Measurements from ENCODE around the gene PIK3R3.
"Not testable (repeated sequence)": the region's sequence is repeated elsewhere in the genome, so short reads cannot be mapped to it uniquely, and the experiment has no call there.

PIK3R3 gene

GRCh38 chr1:46098027-46098712 is 34.3 kb downstream of the PIK3R3 start:
- DNase-seq (ENCODE audit: extremely low read depth, insufficient read length) = no peak
- no peak overlapping the region for H3K4me3 ChIP-seq (replicated peaks; ENCODE audit: low read depth, low read length)
- H3K27me3 ChIP-seq (replicated peaks; ENCODE audit: control insufficient read depth, insufficient read depth, low read length) = no peaks in the 10 kb centered on the region
- H3K36me3 ChIP-seq (ENCODE audit: control insufficient read depth, insufficient read depth, low read length) = no peaks in the 10 kb centered on the region
- no peak for TF ChIP-seq CTCF (IDR thresholded peaks at IDR 0.05; ENCODE audit: insufficient read depth, low read length, poor library complexity, severe bottlenecking)

- Histone ChIP-seq H3K4me3 (replicated peaks; ENCODE audit: low read depth, low read length) (peak overlapping the region; percentile 10; the same call in 1 of the 2 replicates), H3K36me3 (ENCODE audit: control insufficient read depth, insufficient read depth, low read length) (no peaks in the 10 kb centered on the region), H3K27me3 (replicated peaks; ENCODE audit: control insufficient read depth, insufficient read depth, low read length) (no peaks in the 10 kb centered on the region)
- DNase-seq (ENCODE audit: extremely low read depth, insufficient read length) = no peak
- no peak for TF ChIP-seq CTCF (IDR thresholded peaks at IDR 0.05; ENCODE audit: insufficient read depth, low read length, poor library complexity, severe bottlenecking)
These were observed 35.3 kb downstream of the PIK3R3 start for GRCh38 chr1:46097149-46097472.

GRCh38 chr1:46096269-46097148 is 35.9 kb downstream of the PIK3R3 start:
- Histone ChIP-seq H3K27me3 (replicated peaks; ENCODE audit: control insufficient read depth, insufficient read depth, low read length) (no peaks in the 10 kb centered on the region), H3K4me3 (replicated peaks; ENCODE audit: low read depth, low read length) (peak overlapping the region; percentile 10; the same call in 1 of the 2 replicates), H3K36me3 (ENCODE audit: control insufficient read depth, insufficient read depth, low read length) (no peaks in the 10 kb centered on the region)
- TF ChIP-seq CTCF (IDR thresholded peaks at IDR 0.05; ENCODE audit: insufficient read depth, low read length, poor library complexity, severe bottlenecking) = no peak
- DNase-seq (ENCODE audit: extremely low read depth, insufficient read length) = no peak

- not testable (repeated sequence) for H3K36me3 ChIP-seq (ENCODE audit: control insufficient read depth, insufficient read depth, low read length); H3K4me3 ChIP-seq (replicated peaks; ENCODE audit: low read depth, low read length); H3K27me3 ChIP-seq (replicated peaks; ENCODE audit: control insufficient read depth, insufficient read depth, low read length); DNase-seq (ENCODE audit: extremely low read depth, insufficient read length)
These were observed 37.3 kb downstream of the PIK3R3 start for GRCh38 chr1:46095110-46095509.

GRCh38 chr1:46094471-46095005 is 37.9 kb downstream of the PIK3R3 start:
- Histone ChIP-seq H3K36me3 (ENCODE audit: control insufficient read depth, insufficient read depth, low read length) (no peaks in the 10 kb centered on the region), H3K4me3 (replicated peaks; ENCODE audit: low read depth, low read length) (no peak overlapping the region)

GRCh38 chr1:46093832-46094231 is 38.6 kb downstream of the PIK3R3 start:
- not testable (repeated sequence) for H3K27me3 ChIP-seq (replicated peaks; ENCODE audit: control insufficient read depth, insufficient read depth, low read length); DNase-seq (ENCODE audit: extremely low read depth, insufficient read length); H3K36me3 ChIP-seq (ENCODE audit: control insufficient read depth, insufficient read depth, low read length); H3K4me3 ChIP-seq (replicated peaks; ENCODE audit: low read depth, low read length)

More at GRCh38 chr1:46094471-46095005, 37.9 kb downstream of the PIK3R3 start:
- DNase-seq (ENCODE audit: extremely low read depth, insufficient read length) = no peak
- no peaks in the 10 kb centered on the region for H3K27me3 ChIP-seq (replicated peaks; ENCODE audit: control insufficient read depth, insufficient read depth, low read length)
- TF ChIP-seq CTCF (IDR thresholded peaks at IDR 0.05; ENCODE audit: insufficient read depth, low read length, poor library complexity, severe bottlenecking) = no peak
